Activated CD8-positive, alpha-beta memory T cell treated with anti-CD3 and anti-CD28 coated beads, Interleukin-2, amount 10 ng/mL, durations not matched to agents 7 days and 5 days (primary cell): ENCODE data around the gene CDC42BPA. TPM values are rescaled to one million over a fixed set of nuclear protein-coding genes. Genes with fewer than 3 reads are reported as not detected.

ENCODE experiments used
- ATAC-seq: fragments of 150-1000 bp; cut with Tn5 transposase; one replicate; pipeline ENCODE4 v1.10.0; 2021; ENCODE audit warnings: moderate library complexity
- CTCF ChIA-PET: fragments of 350-600 bp; sonication (Branson Sonifier 250); formaldehyde crosslinking; loops from one replicate; lab custom pipeline; 2021; ENCODE audit warnings: antibody characterized with exemption; lab: Charles Lee
- DNase-seq: peaks from one replicate; pipeline ENCODE4 v3.0.0-alpha.2; 2020
- H3K27ac Mint-ChIP-seq: one replicate; pipeline ENCODE4 v1.8.0; 2021; ENCODE audit warnings: mild to moderate bottlenecking, mixed read lengths
- H3K27me3 Mint-ChIP-seq: one replicate; pipeline ENCODE4 v1.8.0; 2021; ENCODE audit warnings: mixed read lengths
- H3K36me3 Mint-ChIP-seq: one replicate; pipeline ENCODE4 v1.8.0; 2021; ENCODE audit warnings: mild to moderate bottlenecking, mixed read lengths
- H3K4me1 Mint-ChIP-seq: one replicate; pipeline ENCODE4 v1.8.0; 2021; ENCODE audit warnings: mixed read lengths
- H3K4me3 Mint-ChIP-seq: one replicate; pipeline ENCODE4 v1.8.0; 2021; ENCODE audit warnings: mild to moderate bottlenecking, moderate library complexity, mixed read lengths
- H3K9me3 Mint-ChIP-seq: one replicate; pipeline ENCODE4 v1.8.0; 2022; ENCODE audit warnings: low read depth, mixed read lengths
- total RNA-seq, 2 experiments: library from RNA; stranded (reverse); gene quantifications; one replicate each; pipeline ENCODE4 v1.2.3, GENCODE V29; 2021

The CDC42BPA gene
- total RNA-seq, 2 experiments from 2014 or later = 1.3 to 2.8 TPM

DNA sequence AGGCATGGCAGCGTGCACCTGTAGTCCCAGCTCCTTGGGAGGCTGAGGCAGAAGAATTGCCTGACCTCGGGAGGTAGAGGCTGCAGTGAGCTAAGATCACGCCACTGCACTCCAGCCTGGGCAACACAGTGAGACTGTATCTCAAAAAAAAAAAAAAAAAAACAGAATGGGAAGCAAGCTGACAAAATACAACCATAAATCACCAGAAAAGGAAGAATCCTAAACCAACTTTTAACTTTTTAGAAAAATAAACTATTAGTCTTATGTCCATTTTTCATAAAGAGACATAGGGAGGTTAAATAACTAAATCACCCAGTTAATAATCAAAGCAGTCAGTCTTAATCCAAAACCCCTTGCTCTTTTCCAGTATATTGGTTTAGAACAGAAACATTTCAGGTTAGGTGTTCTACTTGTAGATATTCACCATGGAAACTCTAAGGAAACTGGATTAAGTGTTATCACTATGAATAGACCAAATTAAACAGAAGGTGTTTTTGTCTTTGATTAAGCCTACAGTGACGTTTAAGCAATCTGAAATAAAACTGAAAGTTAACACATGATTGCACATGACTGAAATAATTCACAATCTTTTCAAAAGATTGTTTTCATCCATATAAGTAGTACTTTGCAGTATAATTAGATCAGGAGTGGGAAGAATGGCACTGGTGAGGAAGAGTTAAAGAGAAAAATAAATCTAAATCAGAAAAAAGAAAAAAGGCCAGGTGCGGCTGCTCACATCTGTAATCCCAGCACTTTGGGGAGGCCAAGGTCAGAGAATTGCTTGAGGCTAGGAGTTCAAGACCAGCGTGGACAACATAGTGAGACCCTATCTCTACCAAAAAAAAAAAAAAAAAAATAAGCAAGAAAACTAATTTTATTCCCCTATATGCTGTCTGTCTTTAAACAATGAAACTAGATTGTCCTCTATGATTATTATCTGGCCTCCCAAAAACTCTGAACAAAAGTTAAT, 9.6 kb downstream of the CDC42BPA start:
- no peak overlapping the region for H3K27ac Mint-ChIP-seq
- no peaks in the 10 kb centered on the region for H3K36me3 Mint-ChIP-seq
- CTCF ChIA-PET = interaction anchor here (0.7 kb wide), 1 partner anchor 59 kb away, joined by 3 read pairs; no protein-coding TSS in a partner anchor
- no peaks in the 10 kb centered on the region for H3K4me1 Mint-ChIP-seq
- ATAC-seq (no peak), DNase-seq (no peak)
- no peak overlapping the region for H3K4me3 Mint-ChIP-seq
- H3K27me3 Mint-ChIP-seq = peaks cover 27% of the 10 kb centered on the region
- H3K9me3 Mint-ChIP-seq = no peaks in the 10 kb centered on the region

- Mint-ChIP-seq H3K36me3 (no peaks in the 10 kb centered on the region), H3K4me1 (no peaks in the 10 kb centered on the region), H3K9me3 (no peaks in the 10 kb centered on the region), H3K4me3 (no peak overlapping the region), H3K27me3 (peaks cover 41% of the 10 kb centered on the region), H3K27ac (no peak overlapping the region)
- CTCF ChIA-PET = no interaction called here
- DNase-seq = no peak
- no peak for ATAC-seq
Observed at GRCh38 chr1:227306689-227307088, 11.6 kb downstream of the CDC42BPA start.

- H3K36me3 Mint-ChIP-seq = no peaks in the 10 kb centered on the region
- no peak overlapping the region for H3K27ac Mint-ChIP-seq
- H3K4me1 Mint-ChIP-seq = no peaks in the 10 kb centered on the region
- DNase-seq (no peak), ATAC-seq (no peak)
- H3K9me3 Mint-ChIP-seq = no peaks in the 10 kb centered on the region
- peaks cover 37% of the 10 kb centered on the region for H3K27me3 Mint-ChIP-seq
- CTCF ChIA-PET = interaction anchor here (0.6 kb wide), 1 partner anchor 1012 kb away, joined by 3 read pairs; no protein-coding TSS in a partner anchor
- no peak overlapping the region for H3K4me3 Mint-ChIP-seq
Observed at GRCh38 chr1:227305894-227306626, 12.2 kb downstream of the CDC42BPA start.

GRCh38 chr1:227304665-227305064, 13.6 kb downstream of the CDC42BPA start:
- Mint-ChIP-seq H3K27ac (no peak overlapping the region), H3K9me3 (no peaks in the 10 kb centered on the region), H3K27me3 (peaks cover 43% of the 10 kb centered on the region), H3K4me1 (no peaks in the 10 kb centered on the region), H3K36me3 (no peaks in the 10 kb centered on the region), H3K4me3 (no peak overlapping the region)
- DNase-seq = no peak
- CTCF ChIA-PET = no interaction called here
- no peak for ATAC-seq

DNA sequence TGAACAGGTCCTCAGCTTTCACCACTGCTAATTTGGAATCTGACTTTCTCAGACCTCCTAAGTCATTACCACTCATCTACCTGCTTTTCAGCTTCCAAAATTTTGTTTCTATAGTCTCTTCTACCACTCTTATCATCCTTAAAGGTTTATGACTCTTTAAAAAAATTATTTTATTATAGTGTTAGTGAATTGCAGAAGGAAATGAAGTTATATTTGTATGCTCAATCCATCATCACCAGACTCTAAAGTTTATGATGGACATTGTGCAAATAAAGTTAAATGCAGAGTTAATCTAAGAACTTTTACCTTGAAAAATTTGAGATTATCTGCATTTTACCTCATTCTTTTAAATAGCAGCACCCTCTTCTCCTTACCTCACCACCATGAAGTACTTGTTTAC, 14.6 kb downstream of the CDC42BPA start:
- CTCF ChIA-PET = no interaction called here
- Mint-ChIP-seq H3K27ac (no peak overlapping the region), H3K4me3 (no peak overlapping the region), H3K9me3 (no peaks in the 10 kb centered on the region), H3K36me3 (no peaks in the 10 kb centered on the region), H3K4me1 (no peaks in the 10 kb centered on the region), H3K27me3 (peaks cover 43% of the 10 kb centered on the region)
- ATAC-seq = no peak
- no peak for DNase-seq

GRCh38 chr1:227300682-227301081, 17.6 kb downstream of the CDC42BPA start:
- DNase-seq (no peak), ATAC-seq (no peak)
- Mint-ChIP-seq H3K27me3 (peaks cover 43% of the 10 kb centered on the region), H3K4me1 (peaks cover 2% of the 10 kb centered on the region), H3K27ac (no peak overlapping the region), H3K36me3 (no peaks in the 10 kb centered on the region), H3K4me3 (no peak overlapping the region), H3K9me3 (no peaks in the 10 kb centered on the region)
- CTCF ChIA-PET = no interaction called here

DNA sequence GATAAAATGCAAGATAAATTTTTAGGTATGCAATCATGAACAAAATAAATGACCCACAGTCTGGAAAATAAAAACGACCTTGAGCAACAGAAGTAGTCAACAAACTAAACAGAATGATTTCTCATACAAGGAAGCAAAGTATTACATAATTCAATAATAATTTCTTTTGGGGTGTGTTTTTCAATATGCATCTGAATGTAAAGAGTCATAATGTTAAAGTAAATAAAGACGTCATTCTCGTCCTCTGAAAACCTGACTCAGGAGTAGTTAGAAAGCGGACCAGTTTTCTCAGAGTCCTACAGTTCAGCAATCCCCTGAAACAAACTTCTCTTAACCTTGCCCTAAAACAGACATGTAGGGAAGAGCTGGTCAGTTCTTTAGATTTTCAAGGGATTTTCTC, 18.6 kb downstream of the CDC42BPA start:
- peaks cover 2% of the 10 kb centered on the region for H3K4me1 Mint-ChIP-seq
- DNase-seq (no peak), ATAC-seq (no peak)
- no peak overlapping the region for H3K4me3 Mint-ChIP-seq
- H3K27ac Mint-ChIP-seq = no peak overlapping the region
- H3K9me3 Mint-ChIP-seq = no peaks in the 10 kb centered on the region
- no peaks in the 10 kb centered on the region for H3K36me3 Mint-ChIP-seq
- peaks cover 41% of the 10 kb centered on the region for H3K27me3 Mint-ChIP-seq
- CTCF ChIA-PET = no interaction called here

DNA sequence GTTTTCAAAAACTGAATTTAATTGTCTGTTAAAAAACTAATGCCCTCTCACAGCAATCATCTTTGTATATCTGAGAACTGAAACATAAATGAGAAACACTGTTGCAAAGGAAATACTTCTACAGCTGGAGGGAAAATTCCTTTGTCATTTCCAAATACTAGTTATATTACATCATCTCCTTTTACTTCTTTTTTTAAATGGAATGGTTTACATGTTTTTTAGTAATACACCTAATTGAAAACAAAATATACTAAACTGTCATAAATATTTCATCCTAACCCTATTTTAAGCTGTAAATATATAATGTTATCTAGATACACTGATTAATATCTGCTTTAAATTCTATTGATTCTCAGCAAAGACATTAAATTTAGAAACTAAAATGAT, 19.1 kb downstream of the CDC42BPA start:
- DNase-seq (no peak), ATAC-seq (no peak)
- Mint-ChIP-seq H3K36me3 (no peaks in the 10 kb centered on the region), H3K4me3 (no peak overlapping the region), H3K4me1 (peaks cover 2% of the 10 kb centered on the region), H3K9me3 (no peaks in the 10 kb centered on the region), H3K27me3 (peaks cover 41% of the 10 kb centered on the region), H3K27ac (no peak overlapping the region)
- CTCF ChIA-PET = no interaction called here

DNA sequence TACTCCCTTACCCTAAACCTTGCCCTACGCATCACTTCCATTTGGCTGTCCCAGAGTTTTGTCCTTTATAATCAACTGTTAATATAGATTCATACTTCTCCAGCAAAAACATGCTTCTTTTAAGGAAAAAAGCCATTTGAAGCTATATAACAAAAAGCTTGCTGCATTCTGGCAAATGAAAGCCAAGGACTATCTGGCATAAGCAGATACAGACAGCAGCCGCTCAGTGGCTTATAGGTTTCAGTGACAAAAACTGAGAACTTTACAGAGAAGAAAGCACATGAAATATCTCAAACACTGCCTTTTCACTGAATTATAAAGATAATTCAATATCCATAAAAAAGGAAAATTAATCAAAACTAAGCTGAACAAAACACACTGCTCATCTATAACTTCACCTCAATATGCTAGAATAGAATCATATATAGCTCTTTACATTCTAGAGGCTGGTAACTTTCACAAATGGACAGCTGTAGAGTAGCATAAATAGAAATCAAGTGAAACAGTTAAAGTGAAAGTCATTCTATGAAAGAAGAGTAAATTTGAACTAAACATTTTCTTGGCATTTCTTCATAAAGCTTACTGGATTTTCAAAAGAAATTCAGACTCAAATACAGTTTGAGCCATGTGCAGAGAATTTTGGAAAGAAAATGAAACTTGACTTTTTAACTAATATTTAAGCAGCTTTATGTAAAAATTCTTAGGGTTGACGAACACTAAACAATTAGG, 19.6 kb downstream of the CDC42BPA start:
- Mint-ChIP-seq H3K4me3 (no peak overlapping the region), H3K36me3 (no peaks in the 10 kb centered on the region), H3K9me3 (no peaks in the 10 kb centered on the region), H3K27me3 (peaks cover 38% of the 10 kb centered on the region), H3K4me1 (peaks cover 2% of the 10 kb centered on the region), H3K27ac (no peak overlapping the region)
- CTCF ChIA-PET = no interaction called here
- ATAC-seq (no peak), DNase-seq (no peak)

GRCh38 chr1:227297073-227297793, 21.1 kb downstream of the CDC42BPA start:
- Mint-ChIP-seq H3K9me3 (no peaks in the 10 kb centered on the region), H3K36me3 (no peaks in the 10 kb centered on the region), H3K4me1 (peaks cover 2% of the 10 kb centered on the region), H3K27ac (no peak overlapping the region), H3K4me3 (no peak overlapping the region), H3K27me3 (peaks cover 30% of the 10 kb centered on the region)
- DNase-seq (no peak), ATAC-seq (no peak)
- CTCF ChIA-PET = no interaction called here

DNA sequence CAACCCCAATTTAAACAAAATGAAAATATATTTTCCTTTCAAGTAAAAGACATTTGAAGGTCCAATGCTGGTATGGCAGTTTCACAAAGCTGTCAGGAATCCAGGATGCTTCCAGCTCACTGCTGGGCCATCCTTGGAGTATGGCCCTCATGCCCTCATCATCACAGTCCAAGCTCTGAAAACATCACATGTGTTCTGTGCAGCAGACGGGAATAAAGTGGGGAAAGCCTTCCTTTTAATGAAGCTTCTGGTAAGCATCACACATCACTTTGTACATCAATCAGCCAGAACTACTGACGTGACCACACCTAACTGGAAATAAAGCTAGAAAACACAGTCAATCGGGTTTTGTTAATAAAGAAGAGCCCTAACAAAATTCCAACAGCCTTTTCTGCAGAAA, 22.7 kb downstream of the CDC42BPA start:
- Mint-ChIP-seq H3K27ac (no peak overlapping the region), H3K4me1 (peaks cover 2% of the 10 kb centered on the region), H3K36me3 (no peaks in the 10 kb centered on the region), H3K4me3 (no peak overlapping the region), H3K9me3 (no peaks in the 10 kb centered on the region), H3K27me3 (peaks cover 24% of the 10 kb centered on the region)
- DNase-seq (no peak), ATAC-seq (no peak)
- CTCF ChIA-PET = no interaction called here

- Mint-ChIP-seq H3K4me3 (no peak overlapping the region), H3K36me3 (no peaks in the 10 kb centered on the region), H3K27ac (no peak overlapping the region), H3K27me3 (no peaks in the 10 kb centered on the region), H3K9me3 (peaks cover 5% of the 10 kb centered on the region), H3K4me1 (no peaks in the 10 kb centered on the region)
- CTCF ChIA-PET = no interaction called here
- DNase-seq (no peak), ATAC-seq (no peak)
Observed at GRCh38 chr1:227285745-227286144, 32.5 kb downstream of the CDC42BPA start.

GRCh38 chr1:227281371-227281770, 36.9 kb downstream of the CDC42BPA start:
- no peaks in the 10 kb centered on the region for H3K36me3 Mint-ChIP-seq
- no peak overlapping the region for H3K27ac Mint-ChIP-seq
- H3K9me3 Mint-ChIP-seq = peaks cover 4% of the 10 kb centered on the region
- ATAC-seq = no peak
- no peaks in the 10 kb centered on the region for H3K27me3 Mint-ChIP-seq
- H3K4me1 Mint-ChIP-seq = no peaks in the 10 kb centered on the region
- no peak overlapping the region for H3K4me3 Mint-ChIP-seq
- no peak for DNase-seq
- CTCF ChIA-PET = no interaction called here
